HG03175 (cell line): ENCODE data around the gene MLPH.

Source experiments
- ATAC-seq: cut with Tn5 transposase; IDR thresholded peaks from one replicate; pipeline ENCODE4 v1.9.1; 2021; ENCODE audit warnings: mild to moderate bottlenecking, moderate library complexity; ENCODE audit not compliant: unreplicated experiment

Gene MLPH

DNA sequence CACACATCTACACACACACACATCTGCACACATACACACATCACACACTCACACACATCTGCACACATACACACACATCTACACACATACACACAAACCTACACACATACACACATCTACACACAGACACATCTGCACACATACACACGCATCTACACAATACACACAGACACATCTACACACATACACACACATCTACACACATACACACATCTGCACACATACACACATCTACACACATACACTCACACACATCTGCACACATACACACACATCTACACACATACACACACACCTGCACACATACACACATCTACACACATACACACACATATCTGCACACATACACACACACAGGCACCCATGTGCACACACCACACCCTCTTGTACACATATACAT, 78.9 kb downstream of the MLPH start:
- ATAC-seq = no peak

DNA sequence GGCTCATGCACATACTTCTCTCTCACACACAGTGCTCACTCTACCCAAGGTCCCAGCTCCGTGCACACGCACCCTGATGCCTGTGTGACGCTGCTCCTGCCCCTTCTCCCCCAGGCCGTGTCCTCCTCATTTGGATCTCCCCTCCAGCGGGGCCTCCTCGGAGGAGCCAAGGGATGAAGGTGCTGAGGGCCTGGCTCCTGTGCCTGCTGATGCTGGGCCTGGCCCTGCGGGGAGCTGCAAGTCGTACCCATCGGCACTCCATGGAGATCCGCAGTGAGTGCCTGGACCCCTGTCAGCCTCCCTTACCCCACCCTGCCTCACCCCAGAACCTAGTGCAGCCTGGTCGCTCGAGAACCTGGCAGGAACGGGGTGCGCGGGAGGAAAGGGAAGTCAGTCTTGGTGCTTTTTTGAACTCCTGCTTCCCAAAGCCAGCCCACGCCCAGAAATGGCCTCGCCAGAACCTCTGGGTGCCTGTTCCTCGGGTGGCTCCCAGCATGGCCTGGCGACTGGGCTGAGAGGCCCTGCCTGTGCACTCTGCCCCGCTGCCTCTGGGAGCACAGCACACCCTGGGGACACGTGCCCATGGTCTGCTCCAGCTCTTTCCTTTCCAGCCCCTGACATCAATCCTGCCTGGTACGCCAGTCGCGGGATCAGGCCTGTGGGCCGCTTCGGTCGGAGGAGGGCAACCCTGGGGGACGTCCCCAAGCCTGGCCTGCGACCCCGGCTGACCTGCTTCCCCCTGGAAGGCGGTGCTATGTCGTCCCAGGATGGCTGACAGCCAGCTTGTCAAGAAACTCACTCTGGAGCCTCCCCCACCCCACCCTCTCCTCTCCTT, 79.6 kb downstream of the MLPH start, which contains the start of gene PRLH:
Gene PRLH (plus strand): TSS at position 174 of the 835 bp plus-strand sequence. CDS start 0 bp downstream, at position 174.
- ATAC-seq = no peak

- ATAC-seq = no peak
Observed at GRCh38 chr2:237567276-237568029, 80.4 kb downstream of the MLPH start.

GRCh38 chr2:237568121-237568660, 81.1 kb downstream of the MLPH start:
- no peak for ATAC-seq

DNA sequence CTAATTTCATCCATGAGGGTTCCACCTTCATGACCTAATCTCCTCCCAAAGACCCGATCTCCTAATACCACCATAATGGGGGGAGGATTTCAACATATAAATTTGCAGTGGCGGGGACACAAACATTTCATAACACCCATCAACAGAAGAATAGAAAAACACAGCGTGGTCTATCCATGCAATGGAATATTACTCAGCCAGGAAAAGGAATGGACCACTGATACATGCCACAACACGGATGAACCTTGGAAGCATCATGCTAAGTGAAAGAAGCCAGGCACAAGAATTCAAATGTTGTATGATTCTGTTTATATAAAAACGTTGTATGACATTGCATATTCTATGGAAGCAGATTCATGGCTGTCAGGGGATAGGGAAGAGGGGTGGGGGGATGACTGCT, 82.0 kb downstream of the MLPH start:
- ATAC-seq = no peak

GRCh38 chr2:237569896-237570295, 82.8 kb downstream of the MLPH start:
- no peak for ATAC-seq

DNA sequence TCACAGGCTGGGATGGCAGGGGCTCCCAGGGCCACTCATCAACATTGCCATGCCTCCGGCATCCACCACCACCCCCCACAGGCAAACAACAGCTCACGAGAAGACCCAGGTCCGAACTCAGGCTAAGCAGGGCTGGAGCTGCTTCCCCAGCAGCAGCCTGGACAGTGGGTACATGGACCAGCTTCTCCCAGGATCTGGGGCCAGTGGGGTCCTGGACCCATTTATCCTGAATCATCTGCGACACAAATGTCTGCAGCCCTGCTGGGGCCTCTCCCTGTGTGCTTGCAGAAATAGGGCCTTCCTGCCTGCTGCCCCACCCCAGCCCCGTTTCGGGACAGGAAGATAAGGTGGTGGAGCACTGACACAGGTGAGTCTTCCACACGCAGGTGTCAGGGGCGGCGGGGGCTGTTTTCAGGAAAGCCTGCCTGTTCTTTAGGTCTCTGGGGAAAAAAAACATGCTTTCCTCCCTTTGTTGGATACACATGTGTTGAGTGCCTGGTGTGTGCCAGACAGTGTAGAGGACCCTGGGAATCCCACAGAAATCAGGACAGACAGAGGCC, 83.8 kb downstream of the MLPH start:
- no peak for ATAC-seq

- no peak for ATAC-seq
Observed at GRCh38 chr2:237571551-237571950, 84.5 kb downstream of the MLPH start.

DNA sequence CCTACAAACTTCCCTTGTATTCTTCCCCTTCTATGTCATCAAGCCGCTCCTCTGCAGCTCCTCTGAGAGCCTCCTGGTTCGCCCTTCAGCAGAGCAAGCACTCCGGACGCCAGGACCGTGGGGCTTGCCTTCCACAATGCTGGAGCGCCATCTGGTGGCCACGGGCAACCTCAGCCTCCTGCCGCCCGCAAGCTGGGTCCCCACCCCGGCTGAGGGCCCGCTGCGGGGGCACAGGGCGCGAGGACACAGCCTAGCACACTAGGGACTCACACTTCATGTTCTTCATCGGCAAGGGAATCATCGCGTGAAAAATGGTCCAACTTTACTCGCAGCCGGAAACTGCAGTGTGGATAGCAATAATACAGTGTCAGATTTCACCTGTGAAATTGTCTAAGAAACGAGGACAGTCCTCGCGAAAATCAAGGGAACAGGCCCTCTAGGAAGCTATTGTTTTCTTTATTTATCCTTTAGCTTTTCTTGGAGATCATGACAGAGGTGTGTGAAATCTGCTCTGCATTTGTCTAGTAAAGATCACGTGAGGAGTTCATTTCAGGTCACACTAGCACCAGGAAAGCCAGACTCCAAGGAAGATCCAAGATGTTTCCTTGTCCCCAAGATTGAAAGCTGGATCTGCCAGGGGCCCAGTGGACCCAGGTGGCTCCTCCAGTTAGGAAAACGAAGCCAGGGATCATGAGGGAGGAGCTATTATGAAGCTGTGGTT, 85.1 kb downstream of the MLPH start:
- peak; percentile 90 for ATAC-seq

DNA sequence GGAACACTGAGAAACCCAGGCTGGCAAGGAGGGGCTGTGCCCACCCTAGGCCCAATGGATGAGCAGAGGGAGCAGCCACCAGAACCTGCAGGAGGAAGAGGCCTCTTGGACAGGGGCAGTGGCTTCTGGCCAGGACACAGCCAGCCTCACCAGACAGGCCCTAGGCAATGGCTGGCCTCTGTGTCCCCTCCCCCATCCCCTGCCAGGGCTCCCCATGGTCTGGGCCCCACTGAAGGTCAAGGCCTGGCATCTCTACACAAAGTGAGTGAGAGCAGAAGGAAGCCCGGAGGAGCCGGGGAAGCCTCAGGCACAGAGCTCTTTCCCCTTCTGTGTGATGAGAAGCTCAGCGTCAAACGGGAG, 85.7 kb downstream of the MLPH start:
- ATAC-seq = no peak

GRCh38 chr2:237573721-237574415, 86.8 kb downstream of the MLPH start:
- ATAC-seq = no peak

- no peak for ATAC-seq
Observed at GRCh38 chr2:237574467-237574866, 87.4 kb downstream of the MLPH start.

GRCh38 chr2:237574894-237575868, 88.1 kb downstream of the MLPH start:
- ATAC-seq = no peak

GRCh38 chr2:237575869-237576862, 89.1 kb downstream of the MLPH start:
- ATAC-seq = no peak

DNA sequence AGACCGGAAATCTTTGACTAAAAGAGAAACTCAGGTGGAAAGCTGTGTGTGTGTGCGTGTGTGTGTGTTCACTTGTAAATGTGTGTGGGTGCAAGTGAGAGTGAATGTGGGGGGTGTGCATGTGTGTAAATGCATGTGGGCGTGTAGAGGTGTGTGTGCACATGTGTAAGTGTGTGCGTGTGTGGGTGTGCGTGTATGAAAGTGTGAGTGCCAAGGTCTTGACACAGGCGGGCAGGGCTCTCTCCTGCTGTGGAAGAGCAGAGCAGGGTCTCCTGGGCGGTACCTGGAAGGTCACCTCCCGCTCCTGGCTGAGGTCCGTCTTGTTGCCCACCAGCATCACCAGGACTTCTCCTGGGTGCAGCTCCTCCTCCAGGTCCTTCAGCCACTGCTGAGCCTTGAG, 89.9 kb downstream of the MLPH start:
- ATAC-seq = no peak

- no peak for ATAC-seq
Observed at GRCh38 chr2:237577458-237577857, 90.4 kb downstream of the MLPH start.

DNA sequence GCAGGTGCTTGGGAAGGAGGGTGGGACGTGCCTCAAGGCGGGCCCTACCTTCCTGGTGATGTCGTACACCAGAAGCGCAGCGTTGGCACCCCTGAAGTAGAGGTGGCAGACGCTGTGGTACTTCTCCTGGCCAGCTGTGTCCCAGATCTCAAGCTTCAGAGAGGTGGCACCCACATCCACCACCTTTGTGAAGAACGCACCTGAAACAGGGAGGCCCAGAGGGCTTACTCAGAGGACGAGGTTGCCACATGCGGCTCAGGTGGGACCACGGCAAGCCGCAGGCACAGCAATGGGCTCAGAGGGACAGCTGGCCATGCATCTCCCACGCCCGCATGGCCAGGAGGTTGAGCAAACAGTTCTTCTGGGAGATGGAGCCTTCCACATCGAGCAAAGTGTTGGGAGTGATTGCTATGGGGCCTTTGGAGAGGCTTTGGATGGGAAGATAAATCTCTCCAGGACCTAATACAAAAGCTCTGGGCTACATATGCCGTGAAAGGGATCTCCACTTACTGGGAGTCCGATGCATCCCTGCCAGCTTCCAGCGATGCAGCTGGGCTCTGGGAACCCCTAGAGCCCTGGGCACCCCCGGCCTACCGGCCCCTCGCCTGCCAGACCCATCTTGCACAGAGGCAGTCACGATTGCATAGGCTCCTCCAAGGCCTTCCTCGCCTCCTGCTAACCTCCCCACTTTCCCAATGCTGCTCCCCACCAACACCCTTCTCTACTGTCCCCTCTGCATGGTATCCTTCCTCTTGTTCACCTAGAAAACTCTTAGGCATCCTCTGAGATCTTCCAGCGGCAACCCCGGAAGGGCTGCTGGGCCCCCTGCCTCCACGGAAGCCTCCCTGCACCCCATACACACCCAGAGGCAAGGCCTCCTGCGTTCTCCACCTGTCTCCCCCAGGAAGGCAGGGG, 91.2 kb downstream of the MLPH start:
- no peak for ATAC-seq
